Activated CD4-positive, alpha-beta T cell treated with anti-CD3 and anti-CD28 coated beads for 36 hours (primary cell): ENCODE measurements around the gene MAD1L1. TPM values are rescaled to one million over a fixed set of nuclear protein-coding genes. Genes with fewer than 3 reads are reported as not detected.

Experiments used
- ATAC-seq: fragments of 200-7000 bp; cut with Tn5 transposase; one replicate; pipeline ENCODE4 v1.10.0; 2021; ENCODE audit warnings: mild to moderate bottlenecking, moderate library complexity
- CTCF ChIA-PET: fragments of 350-600 bp; sonication (Branson Sonifier 250); formaldehyde crosslinking; loops from one replicate; lab custom pipeline; 2021; ENCODE audit warnings: antibody characterized with exemption; lab: Charles Lee
- POLR2A ChIA-PET: fragments of 350-600 bp; sonication (Branson Sonifier 250); formaldehyde crosslinking; loops from one replicate; lab custom pipeline; 2021; ENCODE audit warnings: antibody characterized with exemption, inconsistent platforms; lab: Charles Lee
- DNase-seq: peaks from one replicate; pipeline ENCODE4 v3.0.0-alpha.2; 2020
- H3K27ac Mint-ChIP-seq: one replicate; pipeline ENCODE4 v1.8.0; 2021; ENCODE audit warnings: mixed read lengths
- H3K27me3 Mint-ChIP-seq: one replicate; pipeline ENCODE4 v1.8.0; 2021; ENCODE audit warnings: mixed read lengths
- H3K36me3 Mint-ChIP-seq: one replicate; pipeline ENCODE4 v1.8.0; 2021; ENCODE audit warnings: low read depth, mixed read lengths
- H3K4me1 Mint-ChIP-seq: one replicate; pipeline ENCODE4 v1.8.0; 2021; ENCODE audit warnings: mixed read lengths
- H3K4me3 Mint-ChIP-seq: one replicate; pipeline ENCODE4 v1.8.0; 2021; ENCODE audit warnings: mild to moderate bottlenecking, moderate library complexity, mixed read lengths
- H3K9me3 Mint-ChIP-seq: one replicate; pipeline ENCODE4 v1.8.0; 2021; ENCODE audit warnings: low read depth, mixed read lengths
- intact Hi-C, 2 experiments: fragments of 100-400 bp; cut with DNase I in 1 of 2; cut with micrococcal nuclease in 1 of 2; formaldehyde crosslinking; loops; one replicate each; pipeline versions ENCODE4 v1.14.2 to v1.15.1; 2022 to 2024; cut with DNase I, micrococcal nuclease
- total RNA-seq, 2 experiments: library from RNA; stranded (reverse); gene quantifications; one replicate each; pipeline ENCODE4 v1.2.3, GENCODE V29; 2021

MAD1L1 gene
- total RNA-seq, 2 experiments from 2014 or later, result 50.2 to 61.7 TPM

GRCh38 chr7:1952169-1952760 is 280.5 kb downstream of the MAD1L1 start:
- DNase-seq (no peak), ATAC-seq (no peak)
- intact Hi-C loops, result no loop called here
- ChIA-PET CTCF (no interaction called here), POLR2A (no interaction called here)
- no peak overlapping the region for H3K4me3 Mint-ChIP-seq
- H3K27me3 Mint-ChIP-seq, result no peaks in the 10 kb centered on the region
- H3K36me3 Mint-ChIP-seq, result peaks cover 9% of the 10 kb centered on the region
- H3K27ac Mint-ChIP-seq, result no peak overlapping the region
- H3K9me3 Mint-ChIP-seq, result no peaks in the 10 kb centered on the region
- peaks cover 17% of the 10 kb centered on the region for H3K4me1 Mint-ChIP-seq

- intact Hi-C loops, result no loop called here
- H3K27me3 Mint-ChIP-seq, result no peaks in the 10 kb centered on the region
- ChIA-PET CTCF (interaction anchor here (1.0 kb wide), 1 partner anchor 12 kb away, joined by 3 read pairs; no protein-coding TSS in a partner anchor), POLR2A (no interaction called here)
- ATAC-seq (no peak), DNase-seq (no peak)
- H3K36me3 Mint-ChIP-seq, result peaks cover 4% of the 10 kb centered on the region
- no peaks in the 10 kb centered on the region for H3K9me3 Mint-ChIP-seq
- no peak overlapping the region for H3K4me3 Mint-ChIP-seq
- no peak overlapping the region for H3K27ac Mint-ChIP-seq
- peaks cover 17% of the 10 kb centered on the region for H3K4me1 Mint-ChIP-seq
Measured at GRCh38 chr7:1951600-1951999, 281.1 kb downstream of the MAD1L1 start.

- ATAC-seq (peak; percentile 76), DNase-seq (peak; percentile 52)
- no peak overlapping the region for H3K4me3 Mint-ChIP-seq
- intact Hi-C loops, result no loop called here
- ChIA-PET POLR2A (no interaction called here), CTCF (interaction anchor here (0.7 to 1.0 kb wide), 2 partner anchors 11 to 412 kb away, joined by 3 to 4 read pairs; no protein-coding TSS in a partner anchor)
- peaks cover 3% of the 10 kb centered on the region for H3K36me3 Mint-ChIP-seq
- H3K9me3 Mint-ChIP-seq, result no peaks in the 10 kb centered on the region
- no peaks in the 10 kb centered on the region for H3K27me3 Mint-ChIP-seq
- no peak overlapping the region for H3K27ac Mint-ChIP-seq
- H3K4me1 Mint-ChIP-seq, result peaks cover 17% of the 10 kb centered on the region
Measured at GRCh38 chr7:1951159-1951536, 281.6 kb downstream of the MAD1L1 start.

GRCh38 chr7:1950452-1951158 is 282.1 kb downstream of the MAD1L1 start:
- peaks cover 17% of the 10 kb centered on the region for H3K4me1 Mint-ChIP-seq
- H3K27me3 Mint-ChIP-seq, result no peaks in the 10 kb centered on the region
- peaks cover 3% of the 10 kb centered on the region for H3K36me3 Mint-ChIP-seq
- no peak overlapping the region for H3K27ac Mint-ChIP-seq
- intact Hi-C loops, result no loop called here
- no peaks in the 10 kb centered on the region for H3K9me3 Mint-ChIP-seq
- CTCF ChIA-PET, result interaction anchor here (0.7 to 1.0 kb wide), 2 partner anchors 11 to 413 kb away, joined by 3 to 4 read pairs; no protein-coding TSS in a partner anchor
- ATAC-seq (no peak), DNase-seq (no peak)
- POLR2A ChIA-PET, result no interaction called here
- H3K4me3 Mint-ChIP-seq, result no peak overlapping the region

GRCh38 chr7:1950066-1950451 is 282.7 kb downstream of the MAD1L1 start:
- no peaks in the 10 kb centered on the region for H3K9me3 Mint-ChIP-seq
- intact Hi-C loops, result no loop called here
- ATAC-seq (no peak), DNase-seq (no peak)
- no peaks in the 10 kb centered on the region for H3K27me3 Mint-ChIP-seq
- ChIA-PET CTCF (no interaction called here), POLR2A (no interaction called here)
- H3K27ac Mint-ChIP-seq, result no peak overlapping the region
- no peak overlapping the region for H3K4me3 Mint-ChIP-seq
- H3K36me3 Mint-ChIP-seq, result peaks cover 3% of the 10 kb centered on the region
- peaks cover 17% of the 10 kb centered on the region for H3K4me1 Mint-ChIP-seq

GRCh38 chr7:1949681-1950055 is 283.1 kb downstream of the MAD1L1 start:
- Mint-ChIP-seq H3K4me1 (peaks cover 17% of the 10 kb centered on the region), H3K27me3 (no peaks in the 10 kb centered on the region), H3K4me3 (no peak overlapping the region), H3K36me3 (peaks cover 3% of the 10 kb centered on the region), H3K27ac (no peak overlapping the region), H3K9me3 (no peaks in the 10 kb centered on the region)
- POLR2A ChIA-PET, result no interaction called here
- ATAC-seq (no peak), DNase-seq (no peak)
- CTCF ChIA-PET, result no interaction called here
- intact Hi-C loops, result no loop called here

- Mint-ChIP-seq H3K9me3 (no peaks in the 10 kb centered on the region), H3K27ac (no peak overlapping the region), H3K36me3 (peaks cover 3% of the 10 kb centered on the region), H3K27me3 (no peaks in the 10 kb centered on the region), H3K4me3 (no peak overlapping the region), H3K4me1 (peaks cover 21% of the 10 kb centered on the region)
- POLR2A ChIA-PET, result no interaction called here
- no peak for DNase-seq
- intact Hi-C loops, result no loop called here
- CTCF ChIA-PET, result interaction anchor here (0.6 kb wide), 1 partner anchor 238 kb away, joined by 3 read pairs; no protein-coding TSS in a partner anchor
- ATAC-seq, result no peak
Measured at GRCh38 chr7:1948887-1949680, 283.7 kb downstream of the MAD1L1 start.

GRCh38 chr7:1948301-1948796 is 284.4 kb downstream of the MAD1L1 start:
- Mint-ChIP-seq H3K27me3 (no peaks in the 10 kb centered on the region), H3K4me3 (no peak overlapping the region), H3K4me1 (peaks cover 29% of the 10 kb centered on the region), H3K27ac (no peak overlapping the region), H3K36me3 (peaks cover 3% of the 10 kb centered on the region), H3K9me3 (no peaks in the 10 kb centered on the region)
- ChIA-PET CTCF (no interaction called here), POLR2A (no interaction called here)
- ATAC-seq (no peak), DNase-seq (no peak)
- intact Hi-C loops, result no loop called here

GRCh38 chr7:1947586-1948217 is 285.0 kb downstream of the MAD1L1 start:
- H3K27ac Mint-ChIP-seq, result no peak overlapping the region
- intact Hi-C loops, result no loop called here
- no peak for DNase-seq
- CTCF ChIA-PET, result no interaction called here
- H3K27me3 Mint-ChIP-seq, result no peaks in the 10 kb centered on the region
- peaks cover 3% of the 10 kb centered on the region for H3K36me3 Mint-ChIP-seq
- no peak overlapping the region for H3K4me3 Mint-ChIP-seq
- H3K4me1 Mint-ChIP-seq, result peaks cover 35% of the 10 kb centered on the region
- no peaks in the 10 kb centered on the region for H3K9me3 Mint-ChIP-seq
- POLR2A ChIA-PET, result no interaction called here
- ATAC-seq, result no peak

GRCh38 chr7:1946773-1947450 is 285.8 kb downstream of the MAD1L1 start:
- no peak for ATAC-seq
- Mint-ChIP-seq H3K4me3 (no peak overlapping the region), H3K9me3 (no peaks in the 10 kb centered on the region), H3K27ac (no peak overlapping the region), H3K4me1 (peaks cover 41% of the 10 kb centered on the region), H3K36me3 (peaks cover 2% of the 10 kb centered on the region), H3K27me3 (no peaks in the 10 kb centered on the region)
- intact Hi-C loops, result no loop called here
- no peak for DNase-seq
- CTCF ChIA-PET, result no interaction called here
- POLR2A ChIA-PET, result no interaction called here
